ENCODE data around the gene PVRIG.
"Not testable (repeated sequence)": the region's sequence is repeated elsewhere in the genome, so short reads cannot be mapped to it uniquely, and the experiment has no call there.

The PVRIG gene

DNA sequence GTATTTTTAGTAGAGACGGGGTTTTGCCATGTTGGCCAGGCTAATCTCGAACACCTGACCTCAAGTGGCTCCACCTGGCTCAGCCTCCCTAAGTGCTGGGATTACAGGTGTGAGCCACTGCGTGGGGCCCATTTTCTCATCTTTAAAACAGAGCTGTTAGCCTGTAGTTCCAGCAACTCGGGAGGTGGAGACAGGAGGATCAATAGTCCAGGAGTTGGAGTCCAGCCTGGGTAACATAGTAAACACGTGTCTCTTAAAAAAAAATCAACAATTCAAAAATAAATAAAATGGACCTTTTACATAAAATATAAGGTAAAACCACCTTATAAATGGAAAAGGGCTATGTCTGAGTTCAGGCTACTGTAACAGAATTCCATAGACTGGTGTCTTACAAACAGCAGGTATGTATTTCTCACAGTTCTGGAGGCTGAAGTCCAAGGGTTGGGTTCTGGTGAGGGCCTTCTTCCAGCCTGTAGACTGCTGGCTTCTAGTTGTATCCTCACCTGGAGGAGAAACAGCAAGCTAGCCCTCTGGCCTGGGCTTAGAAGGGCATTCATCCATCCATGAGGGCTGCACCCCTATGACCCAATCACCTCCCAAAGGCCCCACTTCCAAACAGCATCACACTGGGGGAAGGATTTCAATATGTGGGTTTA, 7.0 kb upstream of the PVRIG start:
- Histone ChIP-seq H3K79me2 (ENCODE audit: insufficient read depth, low read length) (no peaks in the 10 kb centered on the region), H3K36me3 (ENCODE audit: insufficient read depth, low read length) (no peaks in the 10 kb centered on the region), H3K4me1 (ENCODE audit: insufficient read depth, low read length, poor library complexity, severe bottlenecking) (peaks cover 20% of the 10 kb centered on the region), H3K4me2 (ENCODE audit: low read depth, low read length, poor library complexity, severe bottlenecking) (no peak overlapping the region), H3K27me3 (ENCODE audit: insufficient read depth, low read length, poor library complexity, severe bottlenecking) (no peaks in the 10 kb centered on the region), H3K9ac (ENCODE audit: low read depth, low read length, poor library complexity, severe bottlenecking) (no peak overlapping the region), H3F3A (ENCODE audit: low read depth) (no peaks in the 10 kb centered on the region), H4K20me1 (ENCODE audit: insufficient read depth, low read length, poor library complexity, severe bottlenecking) (no peaks in the 10 kb centered on the region), H3K4me3 (ENCODE audit: low read length, poor library complexity, severe bottlenecking) (no peak overlapping the region), H3K9me2 (replicated peaks; ENCODE audit: low read depth, low read length) (no peaks in the 10 kb centered on the region), H3K9me3 (ENCODE audit: insufficient read depth, low read depth, low read length) (no peaks in the 10 kb centered on the region), H2AFZ (ENCODE audit: low read length) (no peak overlapping the region)
- TF ChIP-seq, protein P1, sequence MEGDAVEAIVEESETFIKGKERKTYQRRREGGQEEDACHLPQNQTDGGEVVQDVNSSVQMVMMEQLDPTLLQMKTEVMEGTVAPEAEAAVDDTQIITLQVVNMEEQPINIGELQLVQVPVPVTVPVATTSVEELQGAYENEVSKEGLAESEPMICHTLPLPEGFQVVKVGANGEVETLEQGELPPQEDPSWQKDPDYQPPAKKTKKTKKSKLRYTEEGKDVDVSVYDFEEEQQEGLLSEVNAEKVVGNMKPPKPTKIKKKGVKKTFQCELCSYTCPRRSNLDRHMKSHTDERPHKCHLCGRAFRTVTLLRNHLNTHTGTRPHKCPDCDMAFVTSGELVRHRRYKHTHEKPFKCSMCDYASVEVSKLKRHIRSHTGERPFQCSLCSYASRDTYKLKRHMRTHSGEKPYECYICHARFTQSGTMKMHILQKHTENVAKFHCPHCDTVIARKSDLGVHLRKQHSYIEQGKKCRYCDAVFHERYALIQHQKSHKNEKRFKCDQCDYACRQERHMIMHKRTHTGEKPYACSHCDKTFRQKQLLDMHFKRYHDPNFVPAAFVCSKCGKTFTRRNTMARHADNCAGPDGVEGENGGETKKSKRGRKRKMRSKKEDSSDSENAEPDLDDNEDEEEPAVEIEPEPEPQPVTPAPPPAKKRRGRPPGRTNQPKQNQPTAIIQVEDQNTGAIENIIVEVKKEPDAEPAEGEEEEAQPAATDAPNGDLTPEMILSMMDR (conservative IDR thresholded peaks at IDR 0.05; ENCODE audit: low read length), result no peak
- TF ChIP-seq EZH2phosphoT487 (IDR thresholded peaks at IDR 0.05; ENCODE audit: borderline replicate concordance), result no peak

DNA sequence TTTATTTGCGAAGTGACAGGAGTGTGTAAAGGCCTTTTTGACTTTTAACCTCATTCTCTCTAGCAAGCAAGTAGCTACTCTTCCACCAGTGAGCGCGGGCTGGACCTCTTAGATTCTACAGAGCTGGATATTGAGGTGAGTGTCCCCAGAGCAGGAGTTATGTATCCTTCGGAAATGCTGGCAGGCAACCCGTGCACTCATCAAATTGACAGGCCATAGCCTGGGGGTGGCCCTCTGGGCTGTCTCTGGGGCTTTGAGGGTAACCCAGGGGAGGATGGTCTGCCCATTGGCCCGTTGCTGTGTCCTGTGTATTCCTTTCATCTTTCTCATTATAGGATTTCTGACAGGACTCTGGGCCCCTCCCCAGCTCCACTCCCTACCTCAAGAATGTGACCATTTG, 6.1 kb upstream of the PVRIG start:
- Histone ChIP-seq H4K20me1 (ENCODE audit: insufficient read depth, low read length, poor library complexity, severe bottlenecking) (no peaks in the 10 kb centered on the region), H3K9me3 (ENCODE audit: insufficient read depth, low read depth, low read length) (no peaks in the 10 kb centered on the region), H2AFZ (ENCODE audit: low read length) (no peak overlapping the region), H3K27me3 (ENCODE audit: insufficient read depth, low read length, poor library complexity, severe bottlenecking) (no peaks in the 10 kb centered on the region), H3K36me3 (ENCODE audit: insufficient read depth, low read length) (no peaks in the 10 kb centered on the region), H3K79me2 (ENCODE audit: insufficient read depth, low read length) (no peaks in the 10 kb centered on the region), H3K9me2 (replicated peaks; ENCODE audit: low read depth, low read length) (no peaks in the 10 kb centered on the region), H3F3A (ENCODE audit: low read depth) (no peaks in the 10 kb centered on the region), H3K4me3 (ENCODE audit: low read length, poor library complexity, severe bottlenecking) (no peak overlapping the region), H3K9ac (ENCODE audit: low read depth, low read length, poor library complexity, severe bottlenecking) (no peak overlapping the region), H3K4me2 (ENCODE audit: low read depth, low read length, poor library complexity, severe bottlenecking) (no peak overlapping the region), H3K4me1 (ENCODE audit: insufficient read depth, low read length, poor library complexity, severe bottlenecking) (peaks cover 20% of the 10 kb centered on the region)
- TF ChIP-seq, protein P1 (conservative IDR thresholded peaks at IDR 0.05; ENCODE audit: low read length), result no peak
- no peak for TF ChIP-seq EZH2phosphoT487 (IDR thresholded peaks at IDR 0.05; ENCODE audit: borderline replicate concordance)

DNA sequence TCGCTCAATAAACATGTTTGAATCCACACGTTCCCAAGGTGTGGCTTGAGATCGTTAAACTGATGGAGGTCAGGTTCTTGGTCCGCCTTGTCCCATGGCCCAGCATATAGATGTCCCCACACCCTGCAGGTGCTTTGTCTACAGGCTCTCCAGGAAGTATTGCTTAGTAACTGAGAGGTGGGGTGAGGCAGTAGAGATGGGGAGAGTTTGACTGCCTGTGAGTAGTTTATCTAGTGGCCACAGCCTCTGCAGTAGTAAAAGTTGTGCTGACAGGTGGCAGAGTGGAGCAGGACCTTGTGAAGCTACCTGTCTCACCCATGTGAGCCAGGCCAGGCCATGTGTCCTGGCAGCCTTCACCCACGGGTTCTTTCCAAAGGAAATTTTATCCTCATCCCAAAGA, 5.4 kb upstream of the PVRIG start:
- not testable (repeated sequence) for H3K79me2 ChIP-seq (ENCODE audit: insufficient read depth, low read length); H3K27me3 ChIP-seq (ENCODE audit: insufficient read depth, low read length, poor library complexity, severe bottlenecking); H2AFZ ChIP-seq (ENCODE audit: low read length); H3K9me2 ChIP-seq (replicated peaks; ENCODE audit: low read depth, low read length); H3K4me3 ChIP-seq (ENCODE audit: low read length, poor library complexity, severe bottlenecking); H3K9me3 ChIP-seq (ENCODE audit: insufficient read depth, low read depth, low read length); H3F3A ChIP-seq (ENCODE audit: low read depth); H3K9ac ChIP-seq (ENCODE audit: low read depth, low read length, poor library complexity, severe bottlenecking); H3K36me3 ChIP-seq (ENCODE audit: insufficient read depth, low read length); H3K4me2 ChIP-seq (ENCODE audit: low read depth, low read length, poor library complexity, severe bottlenecking); H4K20me1 ChIP-seq (ENCODE audit: insufficient read depth, low read length, poor library complexity, severe bottlenecking)
- peaks cover 13% of the 10 kb centered on the region for H3K4me1 ChIP-seq (ENCODE audit: insufficient read depth, low read length, poor library complexity, severe bottlenecking)

DNA sequence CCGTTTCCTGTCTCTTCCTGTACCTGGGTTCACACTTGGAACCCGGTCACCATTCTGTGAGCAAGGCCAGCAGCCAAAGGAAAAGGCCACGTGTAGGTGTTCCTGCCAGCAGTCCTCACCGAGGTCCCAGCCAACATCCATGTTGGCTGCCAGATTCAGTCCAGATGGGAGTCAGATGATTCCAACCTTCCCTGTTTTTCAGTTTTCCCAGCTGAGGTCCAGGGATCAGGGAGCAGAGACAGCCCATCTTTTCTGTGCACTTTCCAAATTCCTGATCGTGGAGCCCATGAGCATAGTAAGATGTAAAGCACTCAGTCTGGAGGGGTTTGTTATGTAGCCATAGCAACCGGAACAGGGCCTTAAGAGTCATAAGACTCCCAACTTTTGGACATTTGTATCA, 3.9 kb upstream of the PVRIG start:
- no peak for TF ChIP-seq EZH2phosphoT487 (IDR thresholded peaks at IDR 0.05; ENCODE audit: borderline replicate concordance)
- TF ChIP-seq, protein P1 (conservative IDR thresholded peaks at IDR 0.05; ENCODE audit: low read length), result no peak
- H3K4me1 ChIP-seq (ENCODE audit: insufficient read depth, low read length, poor library complexity, severe bottlenecking), result peaks cover 12% of the 10 kb centered on the region
- H3K27me3 ChIP-seq (ENCODE audit: insufficient read depth, low read length, poor library complexity, severe bottlenecking), result no peaks in the 10 kb centered on the region
- no peaks in the 10 kb centered on the region for H3F3A ChIP-seq (ENCODE audit: low read depth)
- H3K9me2 ChIP-seq (replicated peaks; ENCODE audit: low read depth, low read length), result no peaks in the 10 kb centered on the region
- no peaks in the 10 kb centered on the region for H4K20me1 ChIP-seq (ENCODE audit: insufficient read depth, low read length, poor library complexity, severe bottlenecking)
- peaks cover 9% of the 10 kb centered on the region; the same call in 1 of the 2 replicates for H3K79me2 ChIP-seq (ENCODE audit: insufficient read depth, low read length)
- H3K4me3 ChIP-seq (ENCODE audit: low read length, poor library complexity, severe bottlenecking), result no peak overlapping the region
- no peaks in the 10 kb centered on the region for H3K36me3 ChIP-seq (ENCODE audit: insufficient read depth, low read length)
- no peaks in the 10 kb centered on the region for H3K9me3 ChIP-seq (ENCODE audit: insufficient read depth, low read depth, low read length)
- H3K9ac ChIP-seq (ENCODE audit: low read depth, low read length, poor library complexity, severe bottlenecking), result no peak overlapping the region
- H3K4me2 ChIP-seq (ENCODE audit: low read depth, low read length, poor library complexity, severe bottlenecking), result no peak overlapping the region
- no peak overlapping the region for H2AFZ ChIP-seq (ENCODE audit: low read length)

Measured in Loucy (cell line).